GM19193 (cell line): ENCODE data around the gene RUNX1.

Experiments used
- POLR2A ChIP-seq: IDR thresholded peaks from 4 replicates; pipeline ENCODE4 v1.6.1; 2011; ENCODE audit not compliant: insufficient read depth, insufficient read length; ENCODE audit errors: extremely low read depth

The RUNX1 gene

GRCh38 chr21:34890724-34891612 is 158.1 kb downstream of the RUNX1 start:
- TF ChIP-seq POLR2A, result no peak

GRCh38 chr21:34890470-34890723 is 158.7 kb downstream of the RUNX1 start:
- TF ChIP-seq POLR2A, result no peak

GRCh38 chr21:34889676-34890469 is 159.2 kb downstream of the RUNX1 start:
- peak; percentile 35 for TF ChIP-seq POLR2A

- TF ChIP-seq POLR2A, result no peak
These were observed 159.8 kb downstream of the RUNX1 start for GRCh38 chr21:34889320-34889675.

- peak; percentile 81 for TF ChIP-seq POLR2A
These were observed 160.4 kb downstream of the RUNX1 start for GRCh38 chr21:34888569-34889319.

GRCh38 chr21:34887725-34888568 is 161.2 kb downstream of the RUNX1 start:
- no peak for TF ChIP-seq POLR2A

GRCh38 chr21:34887105-34887442 is 162.0 kb downstream of the RUNX1 start:
- TF ChIP-seq POLR2A, result no peak

- no peak for TF ChIP-seq POLR2A
These were observed 162.6 kb downstream of the RUNX1 start for GRCh38 chr21:34886240-34887104.

GRCh38 chr21:34885626-34886239 is 163.4 kb downstream of the RUNX1 start:
- no peak for TF ChIP-seq POLR2A

GRCh38 chr21:34885125-34885524 is 164.0 kb downstream of the RUNX1 start:
- no peak for TF ChIP-seq POLR2A

- TF ChIP-seq POLR2A, result no peak
These were observed 164.7 kb downstream of the RUNX1 start for GRCh38 chr21:34884346-34884929.

GRCh38 chr21:34883491-34884271 is 165.4 kb downstream of the RUNX1 start:
- TF ChIP-seq POLR2A, result no peak
